Uterus (tissue), 2 donors: Measurements from ENCODE around the gene CCDC185.

ENCODE experiments used
- CTCF ChIP-seq, 4 experiments: fragments of 200-600 bp in 2 of 4; fragments of 450-650 bp in 2 of 4; sonication (generic) in 2 of 4; IDR thresholded peaks; one replicate each; pipeline ENCODE4 v1.5.1; 2016 to 2019; ENCODE audit warnings: antibody characterized with exemption in 4 of 4, mild to moderate bottlenecking in 2 of 4, moderate library complexity in 1 of 4
- POLR2A ChIP-seq, 2 donors: fragments of 450-650 bp; IDR thresholded peaks; one replicate each; pipeline ENCODE4 v1.6.1; 2016; ENCODE audit warnings: antibody characterized with exemption in 2 of 2, mild to moderate bottlenecking in 1 of 2, moderate library complexity in 1 of 2

GRCh38 chr1:223347583-223347982 is 45.6 kb upstream of the CCDC185 start:
- TF ChIP-seq CTCF (IDR thresholded peaks at IDR 0.05) (no peak), POLR2A (IDR thresholded peaks at IDR 0.05) (no peak)
